HEK293T (cell line): Measurements from ENCODE around the gene GRAMD1A.

Experiments used
- ARNT ChIP-seq: fragments of 450-650 bp; IDR thresholded peaks from 2 replicates; pipeline ENCODE4 v1.6.1; 2017; ENCODE audit warnings: mild to moderate bottlenecking
- BHLHE40 ChIP-seq: fragments of 450-650 bp; IDR thresholded peaks from 2 replicates; pipeline ENCODE4 v1.6.1; 2016; ENCODE audit warnings: mild to moderate bottlenecking, moderate library complexity, borderline replicate concordance
- ELF4 ChIP-seq: fragments of 450-650 bp; IDR thresholded peaks from 2 replicates; pipeline ENCODE4 v1.6.1; 2017; ENCODE audit warnings: antibody characterized with exemption
- FOXA1 ChIP-seq: fragments of 450-650 bp; IDR thresholded peaks from 2 replicates; pipeline ENCODE4 v1.6.1; 2016; ENCODE audit warnings: mild to moderate bottlenecking
- FOXK2 ChIP-seq: fragments of 450-650 bp; IDR thresholded peaks from 2 replicates; pipeline ENCODE4 v1.6.1; 2016; ENCODE audit warnings: mild to moderate bottlenecking
- HDGF ChIP-seq: fragments of 450-650 bp; IDR thresholded peaks from 2 replicates; pipeline ENCODE4 v1.6.1; 2017; ENCODE audit warnings: antibody characterized with exemption, borderline replicate concordance
- NFRKB ChIP-seq: fragments of 450-650 bp; IDR thresholded peaks from 2 replicates; pipeline ENCODE4 v1.6.1; 2016; ENCODE audit warnings: mild to moderate bottlenecking, moderate library complexity
- PKNOX1 ChIP-seq: fragments of 450-650 bp; IDR thresholded peaks from 2 replicates; pipeline ENCODE4 v1.6.1; 2016
- SP1 ChIP-seq: fragments of 450-650 bp; IDR thresholded peaks from 2 replicates; pipeline ENCODE4 v1.6.1; 2017
- SUZ12 ChIP-seq: fragments of 450-650 bp; IDR thresholded peaks from 2 replicates; pipeline ENCODE4 v1.6.1; 2016; ENCODE audit warnings: mild to moderate bottlenecking
- TARDBP ChIP-seq: fragments of 450-650 bp; IDR thresholded peaks from 2 replicates; pipeline ENCODE4 v1.6.1; 2016
- ZNF384 ChIP-seq: fragments of 450-650 bp; IDR thresholded peaks from 2 replicates; pipeline ENCODE4 v1.6.1; 2016

GRCh38 chr19:35011737-35012682, 11.9 kb downstream of the GRAMD1A start:
- TF ChIP-seq ELF4: no peak
- TF ChIP-seq HDGF: no peak
- TF ChIP-seq SUZ12: no peak
- no peak for TF ChIP-seq ARNT
- no peak for TF ChIP-seq ZNF384
- TF ChIP-seq TARDBP: no peak
- no peak for TF ChIP-seq NFRKB
- no peak for TF ChIP-seq FOXK2
- no peak for TF ChIP-seq PKNOX1
- TF ChIP-seq FOXA1: no peak
- TF ChIP-seq BHLHE40: no peak
- no peak for TF ChIP-seq SP1
